ENCODE results near the gene DDX1. TPM values are rescaled to one million over a fixed set of nuclear protein-coding genes. Genes with fewer than 3 reads are reported as not detected.

Gene DDX1
- total and polyA plus RNA-seq, 9 of the 15 experiments (the other 6 are each of a cell fraction or from before 2014, with no cell fraction given), result 116 to 277 (median 232) TPM

- TF ChIP-seq NCOA6 (IDR thresholded peaks at IDR 0.05) (no peak), VEZF1 (CRISPR knock-in tag; IDR thresholded peaks at IDR 0.05) (no peak), NFE2 (IDR thresholded peaks at IDR 0.05; ENCODE audit: low read depth) (no peak), ELK1 (CRISPR knock-in tag; IDR thresholded peaks at IDR 0.05) (no peak), RFX5 (IDR thresholded peaks at IDR 0.05; ENCODE audit: low read depth, low read length) (no peak), HNRNPL (IDR thresholded peaks at IDR 0.05; ENCODE audit: low read depth, low read length) (no peak), TAF15 (IDR thresholded peaks at IDR 0.05; ENCODE audit: low read depth, low read length) (no peak), SOX6 (IDR thresholded peaks at IDR 0.05) (no peak), HDAC6 (IDR thresholded peaks at IDR 0.05; ENCODE audit: low read depth, low read length) (no peak), TRIM28 (IDR thresholded peaks at IDR 0.05) (0 out of 2 replicates have a peak, but pooled peaks have one; percentile 55), MED1 (CRISPR knock-in tag; IDR thresholded peaks at IDR 0.05; ENCODE audit: borderline replicate concordance) (no peak), EP300 (IDR thresholded peaks at IDR 0.05; ENCODE audit: low read length) (no peak), TCF7 (IDR thresholded peaks at IDR 0.05; ENCODE audit: borderline replicate concordance) (no peak), HBP1 (CRISPR knock-in tag; IDR thresholded peaks at IDR 0.05) (no peak; the same call in 1 of the 2 replicates), NCOR1 (IDR thresholded peaks at IDR 0.05) (no peak; the same call in 1 of the 2 replicates), ZBTB1 (CRISPR knock-in tag; IDR thresholded peaks at IDR 0.05; ENCODE audit: borderline replicate concordance, low read depth) (no peak), SAFB2 (IDR thresholded peaks at IDR 0.05; ENCODE audit: borderline replicate concordance, low read depth, low read length, severe bottlenecking) (no peak), MEF2A (IDR thresholded peaks at IDR 0.05; ENCODE audit: control insufficient read depth, low read depth, low read length) (no peak), ZNF57 (CRISPR knock-in tag; IDR thresholded peaks at IDR 0.05) (no peak), BRD4 (IDR thresholded peaks at IDR 0.05) (no peak), CTBP1 (IDR thresholded peaks at IDR 0.05; ENCODE audit: borderline replicate concordance) (no peak), PML (IDR thresholded peaks at IDR 0.05; ENCODE audit: low read length) (no peak), NONO (IDR thresholded peaks at IDR 0.05; ENCODE audit: low read depth in 2 of 2, low read length in 1 of 2) (no peak), SMARCA4 (IDR thresholded peaks at IDR 0.05) (no peak; the same call in 1 of the 2 replicates), PKNOX1 (IDR thresholded peaks at IDR 0.05) (no peak), POLR2AphosphoS5 (IDR thresholded peaks at IDR 0.05; ENCODE audit: control insufficient read depth, insufficient read depth, low read depth, low read length) (no peak), NUFIP1 (IDR thresholded peaks at IDR 0.05; ENCODE audit: partially characterized antibody) (no peak), FUS (optimal IDR thresholded peaks at IDR 0.05; ENCODE audit: low read depth, low read length) (no peak), E2F3 (CRISPR knock-in tag; IDR thresholded peaks at IDR 0.05) (no peak)
Observed at GRCh38 chr2:15555760-15556193, 35.9 kb upstream of the DDX1 start (continued).

All from K562 (cell line).